Endometrium (tissue), 2 donors: Measurements from ENCODE around the gene WDR86.

ENCODE experiments used
- FAIRE-seq: peaks from 2 replicates; lab custom pipeline; 2012; peaks lifted over from hg19 to GRCh38; lab: Jason Lieb, UNC
- donor health status: control.
- donor health status: control.

Gene WDR86

GRCh38 chr7:151379193-151379520, 30.7 kb downstream of the WDR86 start:
- FAIRE-seq, result no peak

GRCh38 chr7:151378496-151379192, 31.2 kb downstream of the WDR86 start:
- FAIRE-seq, result no peak

GRCh38 chr7:151378011-151378410, 31.8 kb downstream of the WDR86 start:
- no peak for FAIRE-seq

- no peak for FAIRE-seq
Observed at GRCh38 chr7:151377406-151377805, 32.4 kb downstream of the WDR86 start.

- FAIRE-seq, result no peak
Observed at GRCh38 chr7:151376218-151376902, 33.5 kb downstream of the WDR86 start.

- FAIRE-seq, result no peak
Observed at GRCh38 chr7:151375530-151376217, 34.2 kb downstream of the WDR86 start.

- no peak for FAIRE-seq
Observed at GRCh38 chr7:151374726-151375125, 35.1 kb downstream of the WDR86 start.

- no peak for FAIRE-seq
Observed at GRCh38 chr7:151374139-151374538, 35.7 kb downstream of the WDR86 start.

GRCh38 chr7:151373599-151373998, 36.2 kb downstream of the WDR86 start:
- no peak for FAIRE-seq

GRCh38 chr7:151372612-151373265, 37.1 kb downstream of the WDR86 start:
- FAIRE-seq, result no peak

GRCh38 chr7:151371266-151371665, 38.6 kb downstream of the WDR86 start:
- no peak for FAIRE-seq

- peak; percentile 15 for FAIRE-seq
Observed at GRCh38 chr7:151368136-151368571, 41.7 kb downstream of the WDR86 start.

GRCh38 chr7:151367284-151367683, 42.6 kb downstream of the WDR86 start:
- FAIRE-seq, result no peak

- FAIRE-seq, result no peak
Observed at GRCh38 chr7:151366880-151367222, 43.0 kb downstream of the WDR86 start.

- FAIRE-seq, result no peak
Observed at GRCh38 chr7:151366166-151366879, 43.5 kb downstream of the WDR86 start.

- FAIRE-seq, result no peak
Observed at GRCh38 chr7:151363182-151363581, 46.7 kb downstream of the WDR86 start.

- FAIRE-seq, result no peak
Observed at GRCh38 chr7:151361193-151361959, 48.5 kb downstream of the WDR86 start.

- no peak for FAIRE-seq
Observed at GRCh38 chr7:151352512-151352911, 57.3 kb downstream of the WDR86 start.

GRCh38 chr7:151351967-151352366, 57.9 kb downstream of the WDR86 start:
- no peak for FAIRE-seq

- FAIRE-seq, result no peak
Observed at GRCh38 chr7:151351027-151351426, 58.8 kb downstream of the WDR86 start.

- no peak for FAIRE-seq
Observed at GRCh38 chr7:151349507-151349853, 60.4 kb downstream of the WDR86 start.

- FAIRE-seq, result no peak
Observed at GRCh38 chr7:151348970-151349369, 60.9 kb downstream of the WDR86 start.
